Measurements from ENCODE around the gene ITGA11.

DNA sequence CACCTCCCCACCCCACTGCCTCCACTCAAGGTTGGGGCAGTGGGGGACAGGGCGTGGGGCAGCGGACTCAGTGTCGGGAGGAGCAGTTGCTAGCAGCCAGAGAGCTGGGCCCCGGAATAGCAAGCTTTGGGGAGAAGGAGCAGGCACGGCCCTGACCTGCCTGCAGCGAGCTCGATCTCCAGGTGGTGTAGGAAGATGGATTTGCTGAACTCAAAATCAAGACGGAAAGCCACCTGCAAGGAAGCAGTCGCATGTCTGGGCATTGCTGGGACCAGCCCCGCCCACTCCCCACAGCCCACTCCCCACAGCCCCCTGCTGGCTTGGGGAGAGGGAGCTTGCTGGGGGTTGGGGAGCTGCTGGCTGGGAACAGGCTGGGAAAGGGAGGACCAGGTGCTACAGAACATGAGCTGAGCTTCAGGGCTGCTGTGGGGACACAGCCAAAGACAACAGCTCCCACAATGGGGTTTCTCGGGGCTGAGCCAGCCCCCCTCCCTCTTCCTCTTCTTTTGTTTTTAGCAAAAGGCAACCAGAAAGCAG, 116.4 kb downstream of the ITGA11 start:
- no peak for TF ChIP-seq POLR2A (IDR thresholded peaks at IDR 0.05; ENCODE audit: low read depth, low read length)
- no peak for TF ChIP-seq TAF1 (IDR thresholded peaks at IDR 0.05; ENCODE audit: low read depth, low read length)
- TF ChIP-seq POLR2AphosphoS5 (IDR thresholded peaks at IDR 0.05; ENCODE audit: low read depth, low read length), result no peak
- no peak for TF ChIP-seq SPI1 (IDR thresholded peaks at IDR 0.05; ENCODE audit: low read depth, low read length)
- no peak for TF ChIP-seq PAX5 (IDR thresholded peaks at IDR 0.05; ENCODE audit: insufficient read depth, low read length, severe bottlenecking)
- no peak for TF ChIP-seq POU2F2 (IDR thresholded peaks at IDR 0.05; ENCODE audit: low read depth, low read length)

Data from GM12891 (cell line).